ENCODE data around the gene PLD1. TPM values are rescaled to one million over a fixed set of nuclear protein-coding genes. Genes with fewer than 3 reads are reported as not detected.

PLD1 gene
- total and polyA plus RNA-seq, 7 donors, result 0.73 to 6.7 (median 1.9) TPM

DNA sequence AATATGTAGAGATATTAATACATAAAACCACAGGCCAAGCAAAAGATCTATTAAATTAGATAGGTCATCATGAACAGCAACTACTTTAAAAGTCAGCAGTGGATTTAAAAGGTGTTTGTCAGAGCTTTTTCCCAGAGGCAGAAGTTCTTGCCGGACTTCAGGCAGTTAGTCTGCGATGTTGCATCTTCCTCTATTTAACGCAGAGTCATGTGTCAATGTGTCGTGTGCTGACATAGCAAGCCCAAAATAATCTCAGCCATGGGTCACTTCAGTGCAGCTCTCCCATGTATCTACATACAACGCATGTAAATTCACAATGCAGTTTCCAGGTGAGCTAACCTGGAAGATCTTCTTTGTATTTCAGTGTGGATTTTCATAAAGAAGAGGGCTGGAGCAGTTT, 24.8 kb upstream of the PLD1 start:
- peak overlapping the region; percentile 19 for H3K27ac ChIP-seq
- TF ChIP-seq, protein P1, sequence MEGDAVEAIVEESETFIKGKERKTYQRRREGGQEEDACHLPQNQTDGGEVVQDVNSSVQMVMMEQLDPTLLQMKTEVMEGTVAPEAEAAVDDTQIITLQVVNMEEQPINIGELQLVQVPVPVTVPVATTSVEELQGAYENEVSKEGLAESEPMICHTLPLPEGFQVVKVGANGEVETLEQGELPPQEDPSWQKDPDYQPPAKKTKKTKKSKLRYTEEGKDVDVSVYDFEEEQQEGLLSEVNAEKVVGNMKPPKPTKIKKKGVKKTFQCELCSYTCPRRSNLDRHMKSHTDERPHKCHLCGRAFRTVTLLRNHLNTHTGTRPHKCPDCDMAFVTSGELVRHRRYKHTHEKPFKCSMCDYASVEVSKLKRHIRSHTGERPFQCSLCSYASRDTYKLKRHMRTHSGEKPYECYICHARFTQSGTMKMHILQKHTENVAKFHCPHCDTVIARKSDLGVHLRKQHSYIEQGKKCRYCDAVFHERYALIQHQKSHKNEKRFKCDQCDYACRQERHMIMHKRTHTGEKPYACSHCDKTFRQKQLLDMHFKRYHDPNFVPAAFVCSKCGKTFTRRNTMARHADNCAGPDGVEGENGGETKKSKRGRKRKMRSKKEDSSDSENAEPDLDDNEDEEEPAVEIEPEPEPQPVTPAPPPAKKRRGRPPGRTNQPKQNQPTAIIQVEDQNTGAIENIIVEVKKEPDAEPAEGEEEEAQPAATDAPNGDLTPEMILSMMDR (IDR thresholded peaks at IDR 0.05), result no peak
- ATAC-seq (peak; percentile 61 to 91 (median 89)), DNase-seq (no peak)
- intact Hi-C loops (cut with DNase I), result loop anchor here (2.0 to 10.0 kb wide), 2 partner anchors 190 kb away; no protein-coding TSS in a partner anchor
- WGBS, 3 donors, result 30 to 65% (median 48%) methylated on average over 5 of the region's 5 CpGs
- no peaks in the 10 kb centered on the region for H3K36me3 ChIP-seq (ENCODE audit: insufficient read depth in 1 of 2, low read depth in 1 of 2)
- no peaks in the 10 kb centered on the region for H3K9me3 ChIP-seq
- H3K27me3 ChIP-seq (ENCODE audit: insufficient read depth in 3 of 3, low read length in 2 of 3), result no peaks in the 10 kb centered on the region
- H3K4me1 ChIP-seq, result peaks cover 20% of the 10 kb centered on the region
- H3K4me3 ChIP-seq, result no peak overlapping the region

DNA sequence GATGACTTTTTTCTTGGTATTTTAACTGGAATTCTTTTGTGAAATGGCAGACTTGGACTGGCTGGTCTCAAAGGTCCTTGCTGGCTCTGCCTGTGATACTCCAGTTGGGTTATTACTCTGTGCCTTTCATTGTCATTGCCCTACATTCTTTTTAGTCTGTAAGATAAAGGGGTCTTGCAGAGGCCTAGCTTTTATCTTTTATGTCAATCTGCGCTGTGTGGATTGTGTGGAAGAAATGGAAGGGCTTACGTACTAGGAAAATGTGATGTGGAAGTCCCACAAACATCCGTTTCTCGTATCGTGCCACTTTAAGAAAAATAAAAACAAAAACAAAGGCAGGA, 24.1 kb upstream of the PLD1 start:
- Histone ChIP-seq H3K4me1 (peaks cover 20% of the 10 kb centered on the region), H3K27ac (peak overlapping the region; percentile 19), H3K4me3 (no peak overlapping the region), H3K9me3 (no peaks in the 10 kb centered on the region), H3K36me3 (ENCODE audit: insufficient read depth in 1 of 2, low read depth in 1 of 2) (no peaks in the 10 kb centered on the region), H3K27me3 (ENCODE audit: insufficient read depth in 3 of 3, low read length in 2 of 3) (no peaks in the 10 kb centered on the region)
- WGBS, 3 donors, result 78 to 89% (median 86%) methylated on average over 5 of the region's 5 CpGs
- intact Hi-C loops (cut with DNase I), result loop anchor here (2.0 to 10.0 kb wide), 2 partner anchors 190 kb away; no protein-coding TSS in a partner anchor
- TF ChIP-seq, protein P1 (IDR thresholded peaks at IDR 0.05), result no peak
- ATAC-seq (peak in 1 of 4 donors; percentile 9), DNase-seq (no peak)

DNA sequence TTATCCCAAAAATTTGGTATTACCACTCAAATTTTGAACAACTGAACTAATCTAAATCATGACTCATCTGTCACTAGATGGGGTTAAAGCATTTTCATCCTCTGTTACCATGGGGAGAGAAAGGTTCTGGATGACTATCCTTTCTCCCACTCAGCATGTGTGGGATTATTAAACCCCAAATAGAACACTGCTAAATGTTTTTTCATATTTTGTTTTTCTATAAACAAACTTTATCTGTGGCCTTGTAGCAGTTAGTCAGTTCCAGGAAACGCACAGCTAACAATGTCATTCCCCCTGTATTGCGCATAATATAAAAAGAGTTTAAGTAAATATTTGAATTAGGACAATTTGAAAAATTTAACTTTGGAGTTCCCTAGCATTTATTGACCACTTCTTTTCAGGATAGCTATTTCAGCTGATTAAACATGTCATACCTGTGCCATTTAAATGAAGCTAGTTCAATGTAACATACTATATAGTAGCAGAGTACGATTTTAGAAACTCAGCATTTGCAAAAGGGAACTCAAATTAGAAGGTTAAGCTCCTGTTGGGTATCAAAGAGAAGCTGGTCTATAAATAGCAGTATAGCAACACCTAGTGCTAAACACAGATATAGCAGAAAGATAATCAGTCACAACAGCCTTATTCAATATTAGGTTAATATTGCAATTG, 23.6 kb upstream of the PLD1 start:
- Histone ChIP-seq H3K27me3 (ENCODE audit: insufficient read depth in 3 of 3, low read length in 2 of 3) (no peaks in the 10 kb centered on the region), H3K27ac (peak overlapping the region; percentile 19), H3K4me1 (peaks cover 20% of the 10 kb centered on the region), H3K36me3 (ENCODE audit: insufficient read depth in 1 of 2, low read depth in 1 of 2) (no peaks in the 10 kb centered on the region), H3K9me3 (no peaks in the 10 kb centered on the region), H3K4me3 (no peak overlapping the region)
- 50 to 57% (median 57%) methylated on average over 3 of the region's 3 CpGs for WGBS, 3 donors
- TF ChIP-seq, protein P1 (IDR thresholded peaks at IDR 0.05), result peak; percentile 57
- intact Hi-C loops (cut with DNase I), result loop anchor here (2.0 to 10.0 kb wide), 2 partner anchors 189 kb away; no protein-coding TSS in a partner anchor
- ATAC-seq (peak in 3 of 4 donors; percentile 73 to 85 (median 78)), DNase-seq (no peak)

DNA sequence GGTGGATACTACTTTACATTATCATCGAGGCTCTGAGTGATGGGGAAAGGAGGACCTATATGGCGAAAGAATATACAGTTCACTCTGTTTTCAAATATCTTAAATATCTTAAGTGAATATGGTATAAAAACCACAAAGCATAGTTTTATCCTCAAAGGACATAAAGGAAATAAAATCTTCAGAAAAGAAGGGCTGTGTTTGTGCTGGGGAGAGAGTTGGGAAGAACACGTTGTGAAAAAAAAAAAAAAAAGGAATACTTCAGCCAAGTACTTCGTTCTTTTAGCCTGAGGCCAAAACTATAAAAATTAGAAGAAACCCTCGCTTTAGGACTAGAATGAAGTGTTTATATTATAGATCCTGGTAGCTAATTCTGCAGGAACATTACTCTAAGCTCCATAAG, 22.7 kb upstream of the PLD1 start:
- H3K27ac ChIP-seq, result no peak overlapping the region
- 67 to 72% (median 67%) methylated on average over 5 of the region's 5 CpGs for WGBS, 3 donors
- no peaks in the 10 kb centered on the region for H3K9me3 ChIP-seq
- H3K4me1 ChIP-seq, result peaks cover 20% of the 10 kb centered on the region
- H3K4me3 ChIP-seq, result no peak overlapping the region
- DNase-seq, result no peak
- intact Hi-C loops (cut with DNase I), result loop anchor here in 1 of 2 donors (10.0 kb wide), 1 partner anchor 188 kb away; no protein-coding TSS in a partner anchor
- TF ChIP-seq, protein P1 (IDR thresholded peaks at IDR 0.05), result no peak
- ATAC-seq, result no peak
- H3K36me3 ChIP-seq (ENCODE audit: insufficient read depth in 1 of 2, low read depth in 1 of 2), result no peaks in the 10 kb centered on the region
- H3K27me3 ChIP-seq (ENCODE audit: insufficient read depth in 3 of 3, low read length in 2 of 3), result no peaks in the 10 kb centered on the region

Measured in psoas muscle (tissue), 8 donors.